Limb (tissue), 2 donors: ENCODE measurements around the gene RAPGEF2.

ENCODE experiments used
- DNase-seq, 2 donors: peaks; one replicate each; pipeline ENCODE4 v3.0.0-alpha.2; 2016; ENCODE audit errors: extremely low spot score in 2 of 2

RAPGEF2 gene

DNA sequence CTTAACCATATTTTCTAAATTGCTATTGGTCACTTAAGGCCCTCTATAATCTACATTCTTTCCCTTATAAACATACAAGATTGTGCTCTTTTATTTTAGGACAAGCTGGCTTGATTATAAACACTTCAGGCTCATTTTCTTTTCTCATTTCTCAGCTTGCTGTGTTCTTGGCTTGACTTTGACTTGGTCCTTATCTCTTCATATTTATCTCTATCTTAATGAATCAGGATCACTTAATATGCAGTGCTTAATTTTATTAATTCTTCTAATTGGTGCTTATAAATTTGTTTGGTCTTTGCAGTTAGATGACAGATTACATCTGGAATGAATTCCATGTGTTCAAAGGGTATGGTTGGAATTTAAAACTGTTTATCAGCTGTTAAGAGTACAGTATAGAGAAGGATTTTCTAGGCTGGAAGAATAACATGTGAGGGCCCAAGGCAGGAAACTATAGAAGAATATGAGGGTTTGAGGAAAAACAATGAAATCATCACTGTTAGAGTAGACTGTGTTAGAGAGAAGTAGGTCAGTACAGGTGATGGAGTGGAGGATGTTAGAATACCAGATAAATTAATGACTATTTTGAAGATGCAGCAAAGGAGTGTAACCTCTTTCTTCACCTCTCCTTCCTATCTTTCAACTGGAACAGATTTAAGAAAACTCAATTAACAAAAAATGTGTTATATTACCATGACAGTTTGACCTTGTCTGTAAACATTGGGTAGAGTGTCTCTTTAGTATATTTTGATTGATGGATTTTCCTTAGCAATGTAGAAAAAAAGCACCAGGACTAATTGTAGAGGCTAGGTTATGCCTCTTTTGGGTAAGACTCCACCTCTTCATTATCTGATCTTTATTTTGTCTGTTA is 169.6 kb downstream of the RAPGEF2 start:
- no peak for DNase-seq

DNA sequence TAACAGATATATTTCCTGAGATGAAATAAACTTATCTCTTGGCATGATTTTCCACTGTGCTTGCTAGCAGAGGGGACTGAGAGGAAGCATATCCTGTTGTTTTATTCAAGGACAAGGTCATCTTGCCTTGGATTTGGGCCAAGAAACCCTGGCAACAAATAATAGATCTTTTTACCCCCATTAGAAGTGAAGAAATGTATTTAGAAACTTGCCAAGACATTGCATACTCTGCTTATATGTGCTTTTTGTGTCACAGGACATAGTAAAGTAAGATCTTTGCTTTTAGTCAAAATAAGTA is 170.2 kb downstream of the RAPGEF2 start:
- no peak for DNase-seq

DNA sequence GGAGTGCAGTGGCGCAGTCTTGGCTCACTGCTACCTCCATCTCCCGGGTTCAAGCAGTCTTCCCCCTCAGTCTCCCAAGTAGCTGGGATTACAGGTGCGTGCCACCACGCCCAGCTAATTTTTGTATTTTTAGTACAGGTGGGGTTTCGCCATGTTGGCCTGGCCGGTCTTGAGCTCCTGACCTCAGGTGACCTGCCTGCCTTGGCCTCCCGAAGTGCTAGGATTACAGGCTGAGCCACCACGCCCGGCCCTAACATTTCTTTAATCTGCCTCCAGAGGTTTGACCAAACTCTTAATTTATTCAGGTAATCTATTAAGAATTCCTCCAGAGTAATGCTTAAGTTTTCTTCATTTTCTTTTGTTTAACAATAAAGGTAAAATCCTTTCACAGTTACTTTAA is 171.0 kb downstream of the RAPGEF2 start:
- no peak for DNase-seq

DNA sequence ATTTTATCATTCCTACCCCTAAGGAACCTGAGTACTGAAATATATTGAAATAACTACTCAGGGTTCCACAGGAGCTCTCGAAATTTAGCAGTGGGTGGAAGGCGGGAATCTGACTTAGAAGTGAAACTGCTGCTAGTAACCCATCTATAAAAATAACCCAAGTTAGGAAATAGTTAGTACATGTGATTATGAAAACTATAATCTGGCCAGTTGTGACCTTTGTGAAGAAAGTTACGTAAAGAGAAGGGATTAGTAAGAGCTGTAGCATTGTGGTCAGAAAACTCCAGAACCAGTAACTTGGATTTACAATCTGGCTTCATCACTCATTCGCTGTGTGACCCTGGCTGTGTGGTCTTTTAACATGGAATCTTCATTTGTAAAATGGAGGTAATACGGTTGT is 175.5 kb downstream of the RAPGEF2 start:
- DNase-seq: no peak

DNA sequence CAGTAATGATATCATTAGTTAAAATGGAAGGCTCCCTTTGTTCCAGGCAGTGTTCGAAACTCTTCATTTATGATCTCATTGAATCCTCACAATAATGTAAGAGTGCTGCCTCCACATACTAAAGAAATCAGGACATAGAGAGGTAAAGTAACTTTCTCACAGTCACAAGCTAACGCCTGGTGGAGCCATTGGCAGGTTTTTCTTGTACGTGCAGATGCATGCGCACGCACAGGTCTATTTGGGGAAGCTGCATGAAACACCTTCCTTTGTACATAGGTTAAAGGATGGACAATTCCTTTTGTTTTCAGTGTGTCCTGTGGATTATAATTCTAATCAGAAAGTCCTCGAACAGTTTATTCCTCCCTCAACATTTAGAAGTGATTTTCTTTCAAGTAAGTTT is 176.2 kb downstream of the RAPGEF2 start:
- DNase-seq: no peak

DNA sequence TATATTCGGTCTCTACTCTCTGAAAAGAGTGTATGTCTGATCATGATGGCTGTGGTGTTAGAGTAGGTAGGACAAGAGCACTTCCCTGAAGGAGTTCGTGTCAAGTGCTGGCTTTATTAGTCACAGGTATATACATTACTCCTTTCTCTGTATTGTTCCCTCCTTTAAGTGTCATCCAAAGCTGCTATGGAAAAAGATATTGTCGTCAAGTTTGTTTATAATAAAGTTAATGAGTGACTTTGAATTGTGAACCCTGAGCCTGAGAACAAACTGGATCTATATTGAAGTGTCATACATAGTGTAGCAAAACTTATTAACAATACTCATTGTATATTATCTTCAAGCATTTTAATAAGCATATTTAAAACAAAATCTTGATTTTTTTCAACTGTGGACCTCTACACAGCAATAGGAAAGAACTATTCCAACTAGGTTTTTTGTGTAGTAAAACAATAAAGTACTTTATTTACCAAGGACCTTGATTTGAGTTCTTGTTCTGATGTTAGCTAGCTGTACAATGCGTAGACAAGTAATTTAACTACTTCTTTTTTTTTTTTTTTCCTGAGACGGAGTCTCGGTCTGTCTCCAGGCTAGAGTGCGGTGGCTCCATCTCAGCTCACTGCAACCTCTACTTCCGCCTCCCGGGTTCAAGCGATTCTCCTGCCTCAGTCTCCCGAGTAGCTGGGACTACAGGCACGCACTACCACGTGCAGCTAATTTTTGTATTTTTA is 177.7 kb downstream of the RAPGEF2 start:
- DNase-seq: no peak

DNA sequence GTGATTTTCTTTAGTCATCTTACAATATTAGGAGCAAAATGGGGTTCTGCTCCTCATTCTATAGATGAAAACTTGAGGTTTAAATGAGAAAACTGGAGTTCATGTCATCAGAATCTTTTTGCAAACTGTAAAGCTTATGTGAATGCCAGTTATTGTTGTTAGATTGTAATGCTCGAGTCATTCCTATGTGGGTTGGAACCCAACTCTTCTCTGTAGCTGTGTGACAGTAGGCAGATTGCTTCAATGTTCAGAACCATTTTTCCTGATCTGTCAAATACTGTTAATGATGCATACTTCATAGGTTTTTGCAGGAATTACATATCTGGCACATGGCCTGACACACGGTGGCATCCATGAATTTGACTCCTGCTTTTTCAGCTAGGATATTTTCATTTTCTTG is 178.9 kb downstream of the RAPGEF2 start:
- no peak for DNase-seq

DNA sequence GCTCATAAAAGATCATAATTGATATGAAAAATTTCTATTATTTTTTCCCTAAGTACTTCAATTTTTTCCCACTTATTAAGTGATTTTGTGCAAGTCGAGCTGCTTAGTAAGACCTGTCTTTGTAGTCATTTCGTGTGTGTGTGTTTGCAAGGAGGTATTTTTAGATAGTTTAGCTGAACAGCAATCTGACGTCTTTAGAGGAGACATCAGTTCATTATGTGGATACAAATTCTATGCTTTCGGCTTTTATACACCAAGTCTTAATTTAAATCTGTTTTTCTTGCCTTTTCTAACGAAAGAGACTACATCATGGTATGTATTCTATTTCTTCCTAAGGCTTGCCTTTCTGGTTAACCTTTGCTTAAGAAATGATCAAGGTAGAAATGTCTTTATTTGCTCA is 179.4 kb downstream of the RAPGEF2 start:
- no peak for DNase-seq

DNA sequence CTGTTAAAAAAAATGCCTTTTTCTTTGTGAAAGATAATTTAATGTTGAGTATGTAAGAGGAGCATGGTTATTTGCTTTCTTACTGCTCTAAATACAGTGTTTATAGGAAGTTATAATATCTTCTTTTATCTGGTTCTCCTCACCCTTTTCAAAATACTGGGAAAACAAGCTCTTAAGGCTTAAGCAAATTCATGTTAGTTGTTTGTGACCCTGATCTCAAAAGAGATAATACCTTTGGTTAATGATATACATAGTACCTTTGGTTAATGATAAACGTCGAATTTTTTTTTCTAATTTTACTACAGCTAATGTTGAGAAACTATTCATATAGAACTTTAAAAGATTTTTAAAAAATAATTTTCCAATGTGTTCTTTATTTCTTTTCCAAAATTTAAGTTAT is 180.1 kb downstream of the RAPGEF2 start:
- no peak for DNase-seq

DNA sequence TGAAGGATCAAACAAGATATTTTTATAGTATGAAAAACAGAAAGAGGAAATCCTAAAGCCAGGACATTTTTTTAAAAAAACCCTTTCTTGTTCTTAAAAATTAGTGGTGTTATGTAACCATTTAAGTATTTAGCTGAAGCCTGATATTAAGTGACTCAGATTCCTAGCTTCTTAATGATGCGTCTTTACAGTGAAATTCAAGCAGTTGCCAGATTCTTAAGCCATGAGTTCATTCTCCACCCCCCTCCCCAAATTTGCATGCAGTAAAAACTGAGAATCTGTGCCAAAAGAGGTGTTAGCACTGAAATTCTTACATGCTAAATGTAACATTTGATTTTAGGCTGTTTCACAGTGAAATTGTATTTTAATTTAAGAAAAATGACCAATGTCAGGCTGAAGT is 180.8 kb downstream of the RAPGEF2 start:
- peak in 1 of 2 donors; percentile 50 for DNase-seq

DNA sequence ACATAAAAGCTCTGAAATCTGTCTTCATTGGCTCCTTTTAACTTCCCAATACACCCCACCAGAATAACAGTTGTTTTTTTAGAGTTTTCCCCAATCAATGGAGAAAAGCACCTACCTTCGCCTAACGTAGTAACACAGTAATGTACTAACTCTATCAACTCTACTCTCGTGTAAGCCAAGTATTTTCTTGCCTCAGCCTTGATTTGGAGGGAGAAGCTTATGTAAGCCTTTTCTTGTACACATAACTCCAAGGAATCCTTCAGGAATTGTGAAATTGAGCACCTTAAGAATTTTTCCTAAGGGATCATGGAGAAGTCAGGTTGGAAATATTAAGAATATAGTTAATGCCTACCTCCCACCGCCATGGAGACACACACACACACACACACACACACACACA is 181.2 kb downstream of the RAPGEF2 start:
- no peak for DNase-seq

DNA sequence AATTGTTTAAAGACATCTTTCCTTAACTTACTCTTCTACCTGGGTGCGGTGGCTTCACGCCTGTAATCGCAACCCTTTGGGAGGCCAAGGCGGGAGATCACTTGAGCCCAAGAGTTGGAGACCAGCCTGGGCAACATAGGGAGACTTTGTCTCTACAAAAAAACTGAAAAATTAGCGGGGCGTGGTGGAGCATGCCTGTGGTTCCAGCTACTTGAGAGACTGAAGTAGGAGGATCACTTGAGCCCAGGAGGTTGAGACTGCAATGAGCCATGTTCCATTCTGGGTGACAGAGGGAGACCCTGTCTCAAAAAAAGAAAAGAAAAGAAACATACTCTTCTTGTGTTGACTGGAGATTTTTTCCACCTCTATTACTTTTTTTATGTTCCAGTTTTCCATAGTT is 181.9 kb downstream of the RAPGEF2 start:
- no peak for DNase-seq

DNA sequence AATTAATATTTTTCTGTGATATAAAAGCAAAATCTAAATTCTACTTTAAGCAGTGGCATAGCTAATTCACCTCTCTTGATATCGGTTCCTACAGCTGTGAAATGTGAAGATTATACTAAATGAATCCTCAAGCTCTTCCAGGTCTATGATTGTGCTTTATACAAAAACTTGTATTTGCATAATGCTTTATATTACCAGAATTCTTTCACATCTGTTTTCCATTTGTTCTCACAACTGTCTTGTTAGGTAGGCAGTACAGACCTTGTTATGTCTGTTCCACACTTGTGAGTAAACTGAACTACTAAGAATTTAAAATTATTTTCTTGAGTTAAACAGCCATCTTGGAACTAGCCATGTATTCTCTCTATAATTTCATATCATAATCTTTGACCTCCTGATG is 184.9 kb downstream of the RAPGEF2 start:
- DNase-seq: no peak

DNA sequence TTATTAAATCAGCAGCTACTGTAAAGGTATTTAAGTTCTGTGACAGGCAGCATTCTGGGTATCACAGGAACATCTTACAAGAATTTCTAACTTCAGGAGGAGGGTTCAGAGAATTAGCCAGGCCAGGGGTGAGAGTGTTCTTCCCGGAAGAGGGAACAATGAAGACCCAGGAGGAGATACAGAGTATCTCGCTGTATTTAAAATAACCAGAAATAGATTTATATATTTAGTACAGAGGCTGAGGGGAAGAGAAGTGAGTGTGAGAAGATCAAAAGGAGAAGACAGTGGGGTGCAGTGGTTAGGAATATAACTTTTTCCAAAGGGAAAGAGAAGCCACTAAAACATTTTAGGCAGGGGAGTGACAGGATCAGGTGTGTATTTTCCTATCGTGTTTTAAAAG is 186.8 kb downstream of the RAPGEF2 start:
- DNase-seq: no peak

DNA sequence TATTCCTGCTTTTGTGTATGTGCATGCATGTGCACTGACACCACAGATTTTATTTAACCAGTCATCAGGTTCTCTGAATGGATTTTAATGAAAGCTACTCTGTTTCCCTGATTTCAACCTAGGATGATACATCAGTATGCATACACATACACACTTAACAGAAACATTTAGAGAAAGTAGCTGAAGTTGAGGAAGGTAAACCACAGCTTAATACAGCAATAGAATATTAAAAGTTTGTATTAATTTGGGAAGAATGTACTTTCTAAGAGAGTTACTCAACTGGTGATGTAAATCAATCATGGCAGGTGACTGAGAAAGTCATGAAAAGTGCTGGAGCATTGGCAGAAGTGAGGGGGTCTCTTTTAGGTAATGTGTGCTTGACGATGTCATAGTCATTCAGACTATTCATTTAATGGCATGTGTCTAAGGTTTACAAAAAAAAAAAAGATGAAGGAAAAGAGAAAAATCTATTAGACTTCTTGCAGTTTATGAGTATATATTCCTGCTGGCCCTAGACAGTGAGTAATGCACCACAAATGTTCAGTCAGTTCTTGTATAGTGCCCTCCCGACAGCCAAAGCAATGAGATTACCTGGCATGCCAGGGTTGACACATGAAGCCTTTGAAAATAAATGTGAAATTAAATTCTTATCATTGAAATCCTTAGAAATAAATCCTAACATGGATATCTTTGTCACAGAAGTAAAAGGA is 187.6 kb downstream of the RAPGEF2 start:
- DNase-seq: no peak

DNA sequence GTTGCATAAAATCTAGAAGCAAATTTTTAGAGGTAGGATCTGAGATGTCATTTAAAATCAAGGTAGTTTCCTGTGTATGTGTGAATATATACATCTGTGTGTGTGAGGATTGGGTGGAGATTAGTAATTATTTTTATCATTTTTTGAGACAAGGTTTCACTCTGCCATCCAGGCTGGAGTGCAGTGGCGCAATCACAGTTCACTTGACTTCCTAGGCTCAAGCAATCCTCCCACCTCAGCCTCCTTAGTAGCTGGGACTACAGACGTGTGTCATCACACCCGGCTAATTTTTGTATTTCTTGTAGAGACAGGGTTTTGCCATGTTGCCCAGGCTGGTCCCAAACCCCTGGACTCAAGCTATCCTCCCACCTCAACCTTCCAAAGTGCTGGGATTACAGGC is 188.3 kb downstream of the RAPGEF2 start:
- no peak for DNase-seq

DNA sequence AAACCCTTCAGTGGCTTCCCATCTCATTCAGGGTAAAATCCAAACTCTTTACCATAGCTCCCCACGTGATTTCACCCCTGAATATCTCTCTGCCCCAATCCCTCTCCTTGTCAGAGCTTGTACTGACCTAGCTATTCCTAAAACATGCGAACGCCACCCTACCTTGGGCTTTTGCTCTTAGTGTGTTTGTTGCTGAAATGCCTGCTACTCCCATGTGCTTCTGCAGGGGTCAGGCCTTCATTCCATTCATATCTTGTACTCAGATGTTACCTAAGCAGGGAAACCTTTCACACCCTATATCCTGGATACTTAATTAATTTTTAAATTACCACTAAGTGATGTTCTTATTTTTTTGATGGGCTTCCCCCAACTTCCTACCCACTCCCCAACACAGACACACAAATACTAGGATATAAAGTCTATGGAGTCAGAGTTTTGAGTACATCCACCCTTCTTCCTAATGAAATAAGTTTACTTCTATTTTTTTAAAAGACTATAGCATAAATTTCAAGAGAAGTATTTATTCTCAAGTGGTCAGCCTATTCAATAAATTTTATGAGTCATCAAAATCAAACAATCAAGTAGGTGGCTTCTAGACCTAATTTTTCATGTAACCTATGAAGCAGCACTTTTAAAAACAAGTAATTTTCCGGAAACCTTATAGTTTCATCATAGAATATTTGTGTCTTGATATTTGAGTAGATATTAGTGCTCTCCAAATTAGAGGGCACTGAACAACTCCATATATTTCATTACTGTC is 189.4 kb downstream of the RAPGEF2 start:
- no peak for DNase-seq

DNA sequence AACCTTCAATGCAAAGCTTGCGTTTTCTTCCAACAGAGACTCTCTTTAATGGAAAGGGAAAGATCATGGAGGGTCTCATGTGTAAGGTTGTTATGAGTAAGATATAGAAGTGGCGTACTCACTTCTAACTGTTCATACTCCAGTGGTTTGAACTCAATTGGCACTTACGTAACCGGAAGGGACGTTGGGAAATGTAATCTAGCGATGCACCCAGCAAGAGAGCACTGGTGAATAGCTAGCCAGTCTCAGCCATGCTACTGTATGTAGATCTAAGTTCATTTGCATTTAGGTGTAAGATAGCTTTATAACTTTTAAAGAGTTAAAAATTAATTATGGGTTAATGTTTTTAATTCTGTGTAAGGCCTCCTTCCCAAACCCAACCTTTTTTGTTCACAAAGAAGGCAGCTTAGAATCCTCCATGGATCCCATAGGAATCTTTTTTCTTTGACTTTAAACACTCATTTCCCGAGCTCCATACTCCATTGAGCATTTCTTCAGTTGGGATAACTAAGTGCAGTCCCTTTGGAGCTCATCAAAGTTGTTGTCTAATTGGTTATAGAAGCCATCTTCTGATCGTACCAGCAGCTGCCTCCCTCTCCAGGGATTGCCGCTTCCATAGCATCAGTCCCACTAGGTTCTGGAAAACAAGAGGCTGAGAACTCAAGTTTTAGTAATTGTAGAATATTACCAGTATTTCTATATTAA is 191.1 kb downstream of the RAPGEF2 start:
- DNase-seq: no peak

DNA sequence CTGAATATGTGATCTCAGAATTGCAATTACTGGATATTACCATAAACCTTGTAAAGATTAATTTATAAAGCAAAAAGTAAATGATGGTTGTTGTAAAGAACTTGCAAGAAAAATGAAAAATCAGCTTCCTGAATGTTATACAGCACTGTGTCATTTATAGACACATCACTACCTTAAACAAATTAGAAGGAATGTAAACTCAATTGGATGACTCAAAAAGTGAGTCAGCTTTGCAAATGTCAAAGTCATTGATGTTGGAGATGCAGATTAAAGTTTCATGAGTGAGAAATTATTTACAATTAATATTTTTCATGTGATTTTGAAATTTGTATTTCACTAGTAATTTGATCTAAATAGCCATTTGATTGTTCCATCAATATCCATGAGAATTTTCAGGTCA is 193.2 kb downstream of the RAPGEF2 start:
- no peak for DNase-seq

DNA sequence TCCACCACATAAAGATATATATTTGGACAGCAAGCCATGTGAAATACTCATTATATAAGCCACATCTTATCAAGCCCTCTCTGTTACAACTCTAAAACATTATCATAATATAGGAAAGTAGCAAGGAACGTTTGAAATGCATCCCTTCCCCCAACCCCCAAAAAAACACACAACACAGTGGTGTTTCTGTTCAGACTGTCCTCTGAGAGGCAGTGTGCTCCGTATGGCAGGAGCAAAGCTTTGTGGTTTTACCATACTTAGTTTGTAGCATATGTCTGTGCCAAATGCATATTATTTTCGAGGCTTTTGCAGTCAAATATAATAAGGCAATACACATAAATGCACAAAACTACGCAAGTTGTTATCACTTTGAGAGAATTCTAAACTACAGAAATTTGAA is 194.2 kb downstream of the RAPGEF2 start:
- no peak for DNase-seq

DNA sequence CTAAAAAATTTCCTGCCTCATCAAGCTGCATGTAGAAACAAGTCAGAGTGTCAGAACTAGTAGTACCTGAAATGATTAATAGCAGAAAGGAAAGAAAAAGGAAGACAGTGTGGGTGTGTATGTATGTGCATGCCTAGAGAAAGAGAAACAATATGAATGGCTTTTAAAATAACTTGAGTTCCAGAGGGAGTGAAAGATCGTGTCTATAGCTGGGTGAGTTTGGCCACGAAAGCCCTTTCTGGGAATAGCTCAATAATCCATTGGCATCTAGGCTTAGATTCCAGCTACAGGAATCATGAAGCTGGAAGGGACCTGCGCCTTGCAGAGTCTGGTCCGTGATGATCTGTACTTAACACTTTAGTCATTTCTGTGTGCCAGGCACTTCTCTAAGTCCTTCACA is 195.6 kb downstream of the RAPGEF2 start:
- DNase-seq: no peak
